Calu3 (cell line): Measurements from ENCODE around the gene SLC25A24. TPM values are rescaled to one million over a fixed set of nuclear protein-coding genes. Genes with fewer than 3 reads are reported as not detected.

ENCODE experiments used
- BruUV-seq: library from RNA; stranded (reverse); fragments of 400-500 nt; replicated peaks from 2 replicates; lab custom pipeline; 2021; lab: Mats Ljungman, UMichigan
- CTCF ChIA-PET: fragments of 300-600 bp; sonication (Branson Sonifier 250); formaldehyde crosslinking; loops from one replicate; lab custom pipeline; 2022; ENCODE audit warnings: antibody characterized with exemption; lab: Charles Lee
- DNase-seq: peaks from one replicate; pipeline ENCODE4 v3.0.0; 2022
- H3K27ac Mint-ChIP-seq: one replicate; pipeline ENCODE4 v1.8.0; 2022; ENCODE audit warnings: mixed read lengths; ENCODE audit not compliant: unreplicated experiment
- H3K27me3 Mint-ChIP-seq: one replicate; pipeline ENCODE4 v1.8.0; 2022; ENCODE audit warnings: mixed read lengths; ENCODE audit not compliant: unreplicated experiment
- H3K36me3 Mint-ChIP-seq: one replicate; pipeline ENCODE4 v1.8.0; 2022; ENCODE audit warnings: mild to moderate bottlenecking, moderate library complexity, mixed read lengths; ENCODE audit not compliant: insufficient read depth, unreplicated experiment
- H3K4me1 Mint-ChIP-seq: one replicate; pipeline ENCODE4 v1.8.0; 2022; ENCODE audit warnings: mild to moderate bottlenecking, low read depth, mixed read lengths; ENCODE audit not compliant: unreplicated experiment
- H3K4me3 Mint-ChIP-seq: one replicate; pipeline ENCODE4 v1.8.0; 2022; ENCODE audit warnings: mild to moderate bottlenecking, low read depth, moderate library complexity, mixed read lengths; ENCODE audit not compliant: unreplicated experiment
- H3K9me3 Mint-ChIP-seq: one replicate; pipeline ENCODE4 v1.8.0; 2022; ENCODE audit warnings: low read depth, mixed read lengths; ENCODE audit not compliant: unreplicated experiment
- CTCF ChIP-seq: fragments of 200-600 bp; IDR thresholded peaks from one replicate; pipeline ENCODE4 v1.8.0; 2022; ENCODE audit warnings: antibody characterized with exemption; ENCODE audit not compliant: unreplicated experiment
- intact Hi-C: fragments of 100-400 bp; cut with micrococcal nuclease; formaldehyde crosslinking; loops from one replicate; pipeline ENCODE4 v1.10.0; 2022; ENCODE audit not compliant: unreplicated experiment
- total RNA-seq: library from RNA; stranded (reverse); gene quantifications from 2 replicates; pipeline ENCODE4 v1.2.3, GENCODE V29; 2022

The SLC25A24 gene
- total RNA-seq, 1 experiment from 2014 or later, result 40.7 TPM

- BruUV-seq, result no TSS peak
- CTCF ChIA-PET, result interaction anchor here (0.6 to 1.4 kb wide), 4 partner anchors 342 to 348 kb away, joined by 3 to 28 read pairs (median 5); no protein-coding TSS in a partner anchor
- peaks cover 37% of the 10 kb centered on the region for H3K27me3 Mint-ChIP-seq
Measured at GRCh38 chr1:108124622-108125311, 75.4 kb downstream of the SLC25A24 start.

DNA sequence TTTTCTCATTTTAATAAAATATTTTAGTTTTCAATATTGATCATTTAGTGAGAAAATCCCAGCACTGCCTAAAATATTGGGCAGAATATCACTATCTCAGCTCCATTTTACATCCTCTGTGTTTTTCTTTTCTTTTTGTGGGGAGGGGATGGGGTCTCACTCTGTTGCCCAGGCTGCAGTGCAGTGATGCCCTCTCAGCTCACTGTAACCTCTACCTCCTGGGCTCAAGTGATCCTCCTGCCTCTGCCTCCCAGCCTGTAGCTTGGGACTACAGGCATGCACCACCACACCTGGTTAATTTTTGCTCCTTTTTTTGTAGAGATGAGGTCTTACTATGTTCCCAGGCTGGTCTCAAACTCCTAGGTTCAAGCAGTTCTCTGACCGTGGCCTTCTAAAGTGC, 76.1 kb downstream of the SLC25A24 start:
- Mint-ChIP-seq H3K27me3 (peaks cover 44% of the 10 kb centered on the region), H3K4me3 (no peak overlapping the region), H3K4me1 (no peaks in the 10 kb centered on the region), H3K27ac (no peak overlapping the region), H3K36me3 (peaks cover 14% of the 10 kb centered on the region), H3K9me3 (no peaks in the 10 kb centered on the region)
- no peak for DNase-seq
- BruUV-seq, result no TSS peak
- intact Hi-C loops, result loop anchor here (10.0 kb wide), 1 partner anchor 249 kb away; no protein-coding TSS in a partner anchor
- CTCF ChIA-PET, result interaction anchor here (1.4 kb wide), 1 partner anchor 342 kb away, joined by 7 read pairs; no protein-coding TSS in a partner anchor
- TF ChIP-seq CTCF, result no peak

More at GRCh38 chr1:108124622-108125311, 75.4 kb downstream of the SLC25A24 start:
- TF ChIP-seq CTCF, result no peak
- DNase-seq, result no peak
- Mint-ChIP-seq H3K4me3 (no peak overlapping the region), H3K27ac (no peak overlapping the region), H3K9me3 (no peaks in the 10 kb centered on the region), H3K36me3 (peaks cover 14% of the 10 kb centered on the region), H3K4me1 (no peaks in the 10 kb centered on the region)
- intact Hi-C loops, result loop anchor here (1.0 to 10.0 kb wide), 2 partner anchors 250 to 342 kb away; no protein-coding TSS in a partner anchor

- CTCF ChIA-PET, result interaction anchor here (0.6 kb wide), 1 partner anchor 467 kb away, joined by 4 read pairs; no protein-coding TSS in a partner anchor
- Mint-ChIP-seq H3K27ac (no peak overlapping the region), H3K9me3 (no peaks in the 10 kb centered on the region), H3K27me3 (peaks cover 63% of the 10 kb centered on the region), H3K36me3 (peaks cover 13% of the 10 kb centered on the region), H3K4me3 (no peak overlapping the region), H3K4me1 (no peaks in the 10 kb centered on the region)
- no TSS peak for BruUV-seq
- intact Hi-C loops, result loop anchor here (10.0 kb wide), 1 partner anchor 247 kb away; no protein-coding TSS in a partner anchor
- TF ChIP-seq CTCF, result no peak
- DNase-seq, result no peak
Measured at GRCh38 chr1:108121358-108122143, 78.6 kb downstream of the SLC25A24 start.

DNA sequence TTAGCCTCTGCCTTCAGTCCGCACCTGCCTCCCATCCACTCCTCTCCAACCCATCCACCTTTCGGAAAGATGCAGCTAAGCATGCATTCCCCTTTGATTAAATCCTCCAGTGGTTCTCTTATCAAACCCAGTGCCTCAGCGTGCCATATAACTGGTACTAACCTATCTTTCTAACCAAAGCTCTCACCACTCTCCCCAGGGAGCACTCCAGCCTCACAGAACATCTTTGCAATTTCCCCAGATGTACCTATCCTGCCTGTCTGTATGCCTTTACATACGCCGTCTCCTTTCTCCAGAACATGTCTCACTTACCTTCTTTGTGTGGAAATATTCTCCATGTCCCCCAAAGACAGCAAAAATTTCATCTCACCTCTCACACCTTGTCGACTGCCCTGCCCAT, 80.0 kb downstream of the SLC25A24 start:
- Mint-ChIP-seq H3K9me3 (no peaks in the 10 kb centered on the region), H3K4me3 (no peak overlapping the region), H3K36me3 (peaks cover 10% of the 10 kb centered on the region), H3K27ac (no peak overlapping the region), H3K4me1 (no peaks in the 10 kb centered on the region), H3K27me3 (peaks cover 63% of the 10 kb centered on the region)
- TF ChIP-seq CTCF, result no peak
- CTCF ChIA-PET, result interaction anchor here (2.9 kb wide), 1 partner anchor 338 kb away, joined by 12 read pairs; no protein-coding TSS in a partner anchor
- intact Hi-C loops, result loop anchor here (10.0 kb wide), 1 partner anchor 245 kb away; no protein-coding TSS in a partner anchor
- no peak for DNase-seq
- no TSS peak for BruUV-seq
